ENCODE data around the gene TICRR. TPM values are rescaled to one million over a fixed set of nuclear protein-coding genes. Genes with fewer than 3 reads are reported as not detected.

The TICRR gene
- total and polyA plus RNA-seq, 2 of the 13 experiments (the other 11 are each of a cell fraction or from before 2014, with no cell fraction given) = 4.1 to 14.3 TPM

DNA sequence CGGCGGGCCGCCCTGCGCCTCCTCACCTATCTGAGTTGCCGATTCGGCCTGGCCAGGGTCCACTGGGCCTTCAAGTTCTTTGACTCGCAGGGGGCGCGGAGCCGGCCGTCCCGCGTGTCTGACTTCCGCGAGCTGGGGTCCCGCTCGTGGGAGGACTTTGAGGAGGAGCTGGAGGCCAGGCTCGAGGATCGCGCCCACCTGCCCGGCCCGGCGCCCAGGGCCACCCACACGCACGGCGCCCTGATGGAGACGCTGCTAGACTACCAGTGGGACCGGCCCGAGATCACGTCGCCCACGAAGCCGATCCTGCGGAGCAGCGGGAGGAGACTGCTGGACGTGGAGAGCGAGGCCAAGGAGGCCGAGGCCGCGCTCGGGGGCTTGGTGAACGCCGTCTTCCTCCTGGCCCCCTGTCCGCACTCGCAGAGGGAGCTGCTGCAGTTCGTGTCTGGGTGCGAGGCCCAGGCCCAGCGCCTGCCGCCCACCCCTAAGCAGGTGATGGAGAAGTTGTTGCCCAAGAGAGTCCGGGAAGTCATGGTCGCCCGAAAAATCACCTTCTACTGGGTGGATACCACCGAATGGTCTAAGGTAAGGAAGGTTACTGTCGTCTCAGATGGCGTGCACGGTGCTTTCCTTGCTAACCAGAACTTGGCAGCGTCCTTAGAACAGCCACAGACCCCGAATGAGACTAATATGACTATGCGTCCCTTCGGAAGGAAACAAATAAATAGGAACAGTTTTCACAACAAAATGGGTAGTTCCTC is 567 bp downstream of the TICRR start (continued):
- TF ChIP-seq MAFG (CRISPR knock-in tag; IDR thresholded peaks at IDR 0.05) (no peak), ZNF674 (CRISPR knock-in tag; IDR thresholded peaks at IDR 0.05; ENCODE audit: low read depth) (no peak), HNRNPUL1 (IDR thresholded peaks at IDR 0.05; ENCODE audit: low read depth, low read length) (no peak), ZNF776 (CRISPR knock-in tag; IDR thresholded peaks at IDR 0.05) (peak; percentile 84; the same call in 1 of the 2 replicates), KLF13 (CRISPR knock-in tag; IDR thresholded peaks at IDR 0.05) (no peak), ZNF225 (CRISPR knock-in tag; IDR thresholded peaks at IDR 0.05) (no peak), FOXM1 (CRISPR knock-in tag; IDR thresholded peaks at IDR 0.05) (no peak), RFX3 (CRISPR knock-in tag; IDR thresholded peaks at IDR 0.05) (no peak), SATB2 (CRISPR knock-in tag; IDR thresholded peaks at IDR 0.05) (no peak), SETDB1 (CRISPR knock-in tag; IDR thresholded peaks at IDR 0.05; ENCODE audit: borderline replicate concordance) (no peak), ZNF124 (CRISPR knock-in tag; IDR thresholded peaks at IDR 0.05) (no peak), GATAD1 (CRISPR knock-in tag; IDR thresholded peaks at IDR 0.05) (no peak), ZNF773 (CRISPR knock-in tag; IDR thresholded peaks at IDR 0.05; ENCODE audit: borderline replicate concordance) (no peak), ZNF839 (CRISPR knock-in tag; IDR thresholded peaks at IDR 0.05; ENCODE audit: borderline replicate concordance) (0 out of 2 replicates have a peak, but pooled peaks have one; percentile 31), FOXA3 (CRISPR knock-in tag; IDR thresholded peaks at IDR 0.05) (no peak), RARG (CRISPR knock-in tag; IDR thresholded peaks at IDR 0.05; ENCODE audit: low read depth) (no peak), ZNF841 (CRISPR knock-in tag; IDR thresholded peaks at IDR 0.05; ENCODE audit: borderline replicate concordance) (no peak), ZBTB7A (CRISPR knock-in tag; IDR thresholded peaks at IDR 0.05) (no peak)
- TF ChIP-seq, protein P1, sequence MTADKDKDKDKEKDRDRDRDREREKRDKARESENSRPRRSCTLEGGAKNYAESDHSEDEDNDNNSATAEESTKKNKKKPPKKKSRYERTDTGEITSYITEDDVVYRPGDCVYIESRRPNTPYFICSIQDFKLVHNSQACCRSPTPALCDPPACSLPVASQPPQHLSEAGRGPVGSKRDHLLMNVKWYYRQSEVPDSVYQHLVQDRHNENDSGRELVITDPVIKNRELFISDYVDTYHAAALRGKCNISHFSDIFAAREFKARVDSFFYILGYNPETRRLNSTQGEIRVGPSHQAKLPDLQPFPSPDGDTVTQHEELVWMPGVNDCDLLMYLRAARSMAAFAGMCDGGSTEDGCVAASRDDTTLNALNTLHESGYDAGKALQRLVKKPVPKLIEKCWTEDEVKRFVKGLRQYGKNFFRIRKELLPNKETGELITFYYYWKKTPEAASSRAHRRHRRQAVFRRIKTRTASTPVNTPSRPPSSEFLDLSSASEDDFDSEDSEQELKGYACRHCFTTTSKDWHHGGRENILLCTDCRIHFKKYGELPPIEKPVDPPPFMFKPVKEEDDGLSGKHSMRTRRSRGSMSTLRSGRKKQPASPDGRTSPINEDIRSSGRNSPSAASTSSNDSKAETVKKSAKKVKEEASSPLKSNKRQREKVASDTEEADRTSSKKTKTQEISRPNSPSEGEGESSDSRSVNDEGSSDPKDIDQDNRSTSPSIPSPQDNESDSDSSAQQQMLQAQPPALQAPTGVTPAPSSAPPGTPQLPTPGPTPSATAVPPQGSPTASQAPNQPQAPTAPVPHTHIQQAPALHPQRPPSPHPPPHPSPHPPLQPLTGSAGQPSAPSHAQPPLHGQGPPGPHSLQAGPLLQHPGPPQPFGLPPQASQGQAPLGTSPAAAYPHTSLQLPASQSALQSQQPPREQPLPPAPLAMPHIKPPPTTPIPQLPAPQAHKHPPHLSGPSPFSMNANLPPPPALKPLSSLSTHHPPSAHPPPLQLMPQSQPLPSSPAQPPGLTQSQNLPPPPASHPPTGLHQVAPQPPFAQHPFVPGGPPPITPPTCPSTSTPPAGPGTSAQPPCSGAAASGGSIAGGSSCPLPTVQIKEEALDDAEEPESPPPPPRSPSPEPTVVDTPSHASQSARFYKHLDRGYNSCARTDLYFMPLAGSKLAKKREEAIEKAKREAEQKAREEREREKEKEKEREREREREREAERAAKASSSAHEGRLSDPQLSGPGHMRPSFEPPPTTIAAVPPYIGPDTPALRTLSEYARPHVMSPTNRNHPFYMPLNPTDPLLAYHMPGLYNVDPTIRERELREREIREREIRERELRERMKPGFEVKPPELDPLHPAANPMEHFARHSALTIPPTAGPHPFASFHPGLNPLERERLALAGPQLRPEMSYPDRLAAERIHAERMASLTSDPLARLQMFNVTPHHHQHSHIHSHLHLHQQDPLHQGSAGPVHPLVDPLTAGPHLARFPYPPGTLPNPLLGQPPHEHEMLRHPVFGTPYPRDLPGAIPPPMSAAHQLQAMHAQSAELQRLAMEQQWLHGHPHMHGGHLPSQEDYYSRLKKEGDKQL (CRISPR knock-in tag; IDR thresholded peaks at IDR 0.05; ENCODE audit: low read depth) = no peak
- TF ChIP-seq, protein P2, sequence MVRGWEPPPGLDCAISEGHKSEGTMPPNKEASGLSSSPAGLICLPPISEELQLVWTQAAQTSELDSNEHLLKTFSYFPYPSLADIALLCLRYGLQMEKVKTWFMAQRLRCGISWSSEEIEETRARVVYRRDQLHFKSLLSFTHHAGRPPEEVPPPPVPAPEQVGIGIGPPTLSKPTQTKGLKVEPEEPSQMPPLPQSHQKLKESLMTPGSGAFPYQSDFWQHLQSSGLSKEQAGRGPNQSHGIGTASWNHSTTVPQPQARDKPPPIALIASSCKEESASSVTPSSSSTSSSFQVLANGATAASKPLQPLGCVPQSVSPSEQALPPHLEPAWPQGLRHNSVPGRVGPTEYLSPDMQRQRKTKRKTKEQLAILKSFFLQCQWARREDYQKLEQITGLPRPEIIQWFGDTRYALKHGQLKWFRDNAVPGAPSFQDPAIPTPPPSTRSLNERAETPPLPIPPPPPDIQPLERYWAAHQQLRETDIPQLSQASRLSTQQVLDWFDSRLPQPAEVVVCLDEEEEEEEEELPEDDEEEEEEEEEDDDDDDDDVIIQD (CRISPR knock-in tag; IDR thresholded peaks at IDR 0.05; ENCODE audit: low read depth) = no peak
- TF ChIP-seq, protein P3, sequence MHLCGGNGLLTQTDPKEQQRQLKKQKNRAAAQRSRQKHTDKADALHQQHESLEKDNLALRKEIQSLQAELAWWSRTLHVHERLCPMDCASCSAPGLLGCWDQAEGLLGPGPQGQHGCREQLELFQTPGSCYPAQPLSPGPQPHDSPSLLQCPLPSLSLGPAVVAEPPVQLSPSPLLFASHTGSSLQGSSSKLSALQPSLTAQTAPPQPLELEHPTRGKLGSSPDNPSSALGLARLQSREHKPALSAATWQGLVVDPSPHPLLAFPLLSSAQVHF (CRISPR knock-in tag; IDR thresholded peaks at IDR 0.05) = no peak; the same call in 1 of the 2 replicates
- TF ChIP-seq, protein P4, sequence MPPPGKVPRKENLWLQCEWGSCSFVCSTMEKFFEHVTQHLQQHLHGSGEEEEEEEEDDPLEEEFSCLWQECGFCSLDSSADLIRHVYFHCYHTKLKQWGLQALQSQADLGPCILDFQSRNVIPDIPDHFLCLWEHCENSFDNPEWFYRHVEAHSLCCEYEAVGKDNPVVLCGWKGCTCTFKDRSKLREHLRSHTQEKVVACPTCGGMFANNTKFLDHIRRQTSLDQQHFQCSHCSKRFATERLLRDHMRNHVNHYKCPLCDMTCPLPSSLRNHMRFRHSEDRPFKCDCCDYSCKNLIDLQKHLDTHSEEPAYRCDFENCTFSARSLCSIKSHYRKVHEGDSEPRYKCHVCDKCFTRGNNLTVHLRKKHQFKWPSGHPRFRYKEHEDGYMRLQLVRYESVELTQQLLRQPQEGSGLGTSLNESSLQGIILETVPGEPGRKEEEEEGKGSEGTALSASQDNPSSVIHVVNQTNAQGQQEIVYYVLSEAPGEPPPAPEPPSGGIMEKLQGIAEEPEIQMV (CRISPR knock-in tag; IDR thresholded peaks at IDR 0.05; ENCODE audit: low read depth) = no peak
